ENCODE results near the gene HSPB9. TPM values are rescaled to one million over a fixed set of nuclear protein-coding genes. Genes with fewer than 3 reads are reported as not detected.

The HSPB9 gene
- total and polyA plus RNA-seq, 4 donors, result 0.03 to 0.20 (median 0.18) TPM; not detected in 1

DNA sequence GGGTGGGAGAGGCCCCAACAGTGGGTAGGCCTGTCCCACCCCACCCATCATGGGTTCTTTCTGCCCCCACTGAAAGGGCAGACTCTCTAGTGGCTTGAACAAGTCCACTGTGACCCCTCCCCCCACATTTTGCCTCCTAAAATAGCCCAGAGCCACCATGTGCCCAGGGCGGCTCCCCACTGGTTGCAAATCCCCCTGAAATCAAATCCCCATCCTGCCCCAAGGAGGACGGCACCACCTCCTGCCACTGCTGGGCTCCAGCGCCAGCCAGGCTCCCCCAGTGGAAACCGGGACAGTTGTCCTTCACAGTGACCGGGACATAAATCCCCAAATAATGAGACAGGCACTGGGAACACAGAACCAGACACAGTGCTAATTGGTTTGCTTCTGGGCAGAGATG, 44.8 kb upstream of the HSPB9 start:
- DNase-seq, result no peak
- peaks cover 0 to 7% (median 6%) of the 10 kb centered on the region in 3 donors for H3K27me3 ChIP-seq (ENCODE audit: control insufficient read depth in 3 of 3, insufficient read depth in 3 of 3, low read length in 2 of 3)

GRCh38 chr17:42078396-42079043, 44.1 kb upstream of the HSPB9 start:
- DNase-seq, result peak in 1 of 3 donors; percentile 5
- Histone ChIP-seq H3K4me1 (ENCODE audit: control insufficient read depth in 5 of 5, insufficient read depth in 5 of 5, low read length in 5 of 5) (no peaks in the 10 kb centered on the region), H3K36me3 (ENCODE audit: control insufficient read depth in 4 of 4, insufficient read depth in 4 of 4, low read length in 4 of 4) (no peaks in the 10 kb centered on the region), H3K9me3 (ENCODE audit: control insufficient read depth in 4 of 4, insufficient read depth in 3 of 4, low read length in 3 of 4) (no peaks in the 10 kb centered on the region), H3K27me3 (ENCODE audit: control insufficient read depth in 3 of 3, insufficient read depth in 3 of 3, low read length in 2 of 3) (peaks cover 0 to 2% (median 0%) of the 10 kb centered on the region in 3 donors), H3K27ac (ENCODE audit: low read depth in 1 of 2, low read length in 1 of 2) (no peak overlapping the region), H3K9ac (ENCODE audit: insufficient read depth in 1 of 2, low read length in 2 of 2) (no peak overlapping the region), H3K4me3 (no peak overlapping the region)
- ATAC-seq (ENCODE audit: insufficient read depth, low FRiP score), result no peak
- 56 to 59% methylated on average over 8 of the region's 8 CpGs for WGBS, 2 donors
- TF ChIP-seq, protein P1, sequence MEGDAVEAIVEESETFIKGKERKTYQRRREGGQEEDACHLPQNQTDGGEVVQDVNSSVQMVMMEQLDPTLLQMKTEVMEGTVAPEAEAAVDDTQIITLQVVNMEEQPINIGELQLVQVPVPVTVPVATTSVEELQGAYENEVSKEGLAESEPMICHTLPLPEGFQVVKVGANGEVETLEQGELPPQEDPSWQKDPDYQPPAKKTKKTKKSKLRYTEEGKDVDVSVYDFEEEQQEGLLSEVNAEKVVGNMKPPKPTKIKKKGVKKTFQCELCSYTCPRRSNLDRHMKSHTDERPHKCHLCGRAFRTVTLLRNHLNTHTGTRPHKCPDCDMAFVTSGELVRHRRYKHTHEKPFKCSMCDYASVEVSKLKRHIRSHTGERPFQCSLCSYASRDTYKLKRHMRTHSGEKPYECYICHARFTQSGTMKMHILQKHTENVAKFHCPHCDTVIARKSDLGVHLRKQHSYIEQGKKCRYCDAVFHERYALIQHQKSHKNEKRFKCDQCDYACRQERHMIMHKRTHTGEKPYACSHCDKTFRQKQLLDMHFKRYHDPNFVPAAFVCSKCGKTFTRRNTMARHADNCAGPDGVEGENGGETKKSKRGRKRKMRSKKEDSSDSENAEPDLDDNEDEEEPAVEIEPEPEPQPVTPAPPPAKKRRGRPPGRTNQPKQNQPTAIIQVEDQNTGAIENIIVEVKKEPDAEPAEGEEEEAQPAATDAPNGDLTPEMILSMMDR (IDR thresholded peaks at IDR 0.05; ENCODE audit: control extremely low read depth, extremely low read depth), result no peak

More for the DNA sequence above, 44.8 kb upstream of the HSPB9 start:
- WGBS, 2 donors, result 95% methylated on average over 5 of the region's 5 CpGs
- H3K36me3 ChIP-seq (ENCODE audit: control insufficient read depth in 4 of 4, insufficient read depth in 4 of 4, low read length in 4 of 4), result no peaks in the 10 kb centered on the region
- H3K4me3 ChIP-seq, result no peak overlapping the region
- H3K9ac ChIP-seq (ENCODE audit: insufficient read depth in 1 of 2, low read length in 2 of 2), result no peak overlapping the region
- no peak for ATAC-seq (ENCODE audit: insufficient read depth, low FRiP score)
- no peaks in the 10 kb centered on the region for H3K9me3 ChIP-seq (ENCODE audit: control insufficient read depth in 4 of 4, insufficient read depth in 3 of 4, low read length in 3 of 4)
- TF ChIP-seq, protein P1 (IDR thresholded peaks at IDR 0.05; ENCODE audit: control extremely low read depth, extremely low read depth), result no peak
- no peaks in the 10 kb centered on the region for H3K4me1 ChIP-seq (ENCODE audit: control insufficient read depth in 5 of 5, insufficient read depth in 5 of 5, low read length in 5 of 5)
- no peak overlapping the region for H3K27ac ChIP-seq (ENCODE audit: low read depth in 1 of 2, low read length in 1 of 2)

DNA sequence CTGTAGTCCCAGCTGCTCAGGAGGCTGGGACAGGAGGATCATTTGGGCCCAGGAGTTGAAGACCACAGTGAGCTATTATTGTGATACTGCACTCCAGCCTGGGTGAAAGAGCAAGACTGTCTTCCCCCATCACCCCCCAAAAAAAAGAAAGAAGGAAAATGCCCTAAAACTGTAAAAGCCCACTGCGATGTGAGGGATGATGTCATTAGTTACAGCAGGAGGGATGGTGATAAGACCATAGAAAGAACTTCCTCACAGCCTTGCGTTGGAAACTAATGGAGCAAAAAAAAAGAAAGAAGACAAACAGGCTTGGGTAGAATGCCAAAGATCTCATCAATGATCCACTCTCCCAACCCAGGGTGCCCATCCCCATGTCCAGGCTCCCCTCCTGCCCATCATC, 43.1 kb upstream of the HSPB9 start:
- no peak for ATAC-seq (ENCODE audit: insufficient read depth, low FRiP score)
- WGBS, 2 donors, result 63 to 85% methylated on average over 2 of the region's 2 CpGs
- DNase-seq, result no peak
- H3K27ac ChIP-seq (ENCODE audit: low read depth in 1 of 2, low read length in 1 of 2), result no peak overlapping the region
- no peaks in the 10 kb centered on the region for H3K4me1 ChIP-seq (ENCODE audit: control insufficient read depth in 5 of 5, insufficient read depth in 5 of 5, low read length in 5 of 5)
- no peak overlapping the region for H3K4me3 ChIP-seq
- TF ChIP-seq, protein P1 (IDR thresholded peaks at IDR 0.05; ENCODE audit: control extremely low read depth, extremely low read depth), result no peak
- H3K36me3 ChIP-seq (ENCODE audit: control insufficient read depth in 4 of 4, insufficient read depth in 4 of 4, low read length in 4 of 4), result no peaks in the 10 kb centered on the region
- peaks cover 0 to 2% (median 0%) of the 10 kb centered on the region in 3 donors for H3K27me3 ChIP-seq (ENCODE audit: control insufficient read depth in 3 of 3, insufficient read depth in 3 of 3, low read length in 2 of 3)
- H3K9ac ChIP-seq (ENCODE audit: insufficient read depth in 1 of 2, low read length in 2 of 2), result no peak overlapping the region
- H3K9me3 ChIP-seq (ENCODE audit: control insufficient read depth in 4 of 4, insufficient read depth in 3 of 4, low read length in 3 of 4), result no peaks in the 10 kb centered on the region

Measured in lung (tissue), 12 donors.